ENCODE measurements around the gene SLC2A9. TPM values are rescaled to one million over a fixed set of nuclear protein-coding genes. Genes with fewer than 3 reads are reported as not detected.

Gene SLC2A9
- total RNA-seq, 1 donor from 2014 or later: 0.54 TPM

DNA sequence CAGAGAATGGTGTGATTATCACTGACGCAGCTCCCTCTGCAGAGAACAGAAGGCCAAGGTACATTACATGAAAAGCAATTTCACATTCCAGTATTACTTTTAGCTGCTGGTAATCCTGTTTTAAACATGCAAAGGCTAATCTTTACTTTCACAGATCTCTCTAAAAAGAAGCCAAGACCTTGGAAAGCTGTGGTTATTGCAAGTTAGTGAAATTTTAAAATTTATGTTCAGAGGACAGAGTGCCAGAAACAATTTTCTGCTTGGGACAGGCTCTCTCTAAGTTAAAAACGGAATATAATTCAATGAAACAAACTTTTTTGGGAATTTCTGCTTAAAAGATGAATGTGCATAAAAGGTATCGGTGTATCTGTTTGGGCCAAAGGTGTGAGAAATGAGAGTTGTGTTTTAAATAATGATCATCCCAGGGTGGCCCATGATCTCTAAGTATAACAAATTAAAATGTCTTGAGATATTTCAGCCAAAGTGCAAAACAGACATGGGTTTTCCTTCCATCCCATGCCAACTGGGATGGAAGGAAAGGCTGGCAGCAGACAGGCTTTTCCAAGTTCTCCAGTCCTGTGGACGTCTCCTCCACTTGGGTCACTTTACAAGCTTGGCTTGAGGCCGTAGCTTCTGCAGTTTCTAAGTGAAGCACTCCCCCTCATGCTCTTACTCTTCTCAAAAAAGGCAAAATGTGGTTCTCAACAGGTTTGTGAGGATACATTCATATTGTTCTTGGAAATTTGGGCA, 121.8 kb downstream of the SLC2A9 start:
- Histone ChIP-seq H3K27me3 (ENCODE audit: insufficient read depth, low read length) (peaks cover 3% of the 10 kb centered on the region), H3K9me3 (ENCODE audit: insufficient read depth, low read depth, low read length) (peaks cover 2% of the 10 kb centered on the region), H3K4me3 (ENCODE audit: insufficient read depth, low read depth, low read length) (no peak overlapping the region), H3K4me2 (ENCODE audit: low read length) (no peak overlapping the region), H3K4me1 (ENCODE audit: insufficient read depth, low read length) (no peaks in the 10 kb centered on the region), H2AFZ (ENCODE audit: low read depth, low read length) (no peak overlapping the region), H3K9ac (ENCODE audit: low read length) (no peak overlapping the region), H3K79me2 (ENCODE audit: insufficient read depth, low read length) (no peaks in the 10 kb centered on the region), H4K20me1 (ENCODE audit: insufficient read depth, low read length) (no peaks in the 10 kb centered on the region), H3K27ac (ENCODE audit: low read depth, low read length) (no peak overlapping the region), H3K36me3 (ENCODE audit: insufficient read depth, low read length) (no peaks in the 10 kb centered on the region)
- Mint-ChIP-seq H3K4me1 (ENCODE audit: low read depth, unreplicated experiment) (peaks cover 7% of the 10 kb centered on the region), H3K27ac (ENCODE audit: unreplicated experiment) (no peak overlapping the region), H3K9me3 (ENCODE audit: unreplicated experiment) (no peaks in the 10 kb centered on the region), H3K27me3 (ENCODE audit: low read depth, unreplicated experiment) (peaks cover 13% of the 10 kb centered on the region), H3K4me3 (ENCODE audit: unreplicated experiment) (no peak overlapping the region), H3K36me3 (ENCODE audit: low read depth, unreplicated experiment) (no peaks in the 10 kb centered on the region)
- DNase-seq (ENCODE audit: low read depth) (no peak), FAIRE-seq (no peak)
- no peak for TF ChIP-seq CTCF (IDR thresholded peaks at IDR 0.05; ENCODE audit: insufficient read depth, low read depth, low read length)

DNA sequence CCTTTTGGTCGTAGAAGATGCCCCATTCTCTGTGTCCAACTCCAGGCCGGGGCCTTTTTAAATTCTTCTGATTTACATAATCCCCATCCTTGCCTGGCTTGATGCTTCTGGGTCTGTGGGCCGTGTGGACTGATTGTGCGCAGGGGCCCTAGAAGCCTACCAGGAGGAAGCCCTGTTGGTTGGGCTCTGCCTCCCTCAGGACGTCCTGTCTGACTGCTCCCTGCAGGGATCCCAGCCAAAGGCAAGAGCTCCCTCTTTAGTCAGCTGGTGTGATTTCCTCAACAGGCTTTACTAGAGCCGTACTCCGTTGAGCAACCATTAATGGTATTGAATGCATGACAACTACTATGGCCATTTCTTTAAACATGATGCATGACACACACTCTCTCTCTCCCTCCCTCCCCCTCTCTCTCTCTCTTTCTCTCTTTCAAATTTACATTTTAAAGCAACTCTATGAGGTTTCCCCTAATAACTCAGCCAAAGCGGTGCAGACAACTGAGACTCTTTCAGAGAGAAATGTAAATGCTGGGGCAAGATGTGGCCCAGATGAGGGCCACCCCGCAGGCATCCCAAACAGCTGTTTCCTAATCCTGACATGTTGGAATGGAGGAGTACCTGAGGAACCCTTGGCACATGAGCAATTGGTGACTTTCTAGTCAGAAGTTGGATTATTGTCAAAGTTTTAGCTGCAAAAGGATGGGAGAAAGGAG, 122.5 kb downstream of the SLC2A9 start:
- Histone ChIP-seq H3K4me3 (ENCODE audit: insufficient read depth, low read depth, low read length) (no peak overlapping the region), H3K9me3 (ENCODE audit: insufficient read depth, low read depth, low read length) (peaks cover 2% of the 10 kb centered on the region), H3K27ac (ENCODE audit: low read depth, low read length) (no peak overlapping the region), H2AFZ (ENCODE audit: low read depth, low read length) (no peak overlapping the region), H3K4me2 (ENCODE audit: low read length) (no peak overlapping the region), H3K27me3 (ENCODE audit: insufficient read depth, low read length) (peaks cover 3% of the 10 kb centered on the region), H3K4me1 (ENCODE audit: insufficient read depth, low read length) (no peaks in the 10 kb centered on the region), H4K20me1 (ENCODE audit: insufficient read depth, low read length) (no peaks in the 10 kb centered on the region), H3K36me3 (ENCODE audit: insufficient read depth, low read length) (no peaks in the 10 kb centered on the region), H3K9ac (ENCODE audit: low read length) (no peak overlapping the region), H3K79me2 (ENCODE audit: insufficient read depth, low read length) (no peaks in the 10 kb centered on the region)
- H3K36me3 Mint-ChIP-seq (ENCODE audit: low read depth, unreplicated experiment): no peaks in the 10 kb centered on the region
- no peaks in the 10 kb centered on the region for H3K9me3 Mint-ChIP-seq (ENCODE audit: unreplicated experiment)
- H3K4me3 Mint-ChIP-seq (ENCODE audit: unreplicated experiment): no peak overlapping the region
- H3K4me1 Mint-ChIP-seq (ENCODE audit: low read depth, unreplicated experiment): peaks cover 7% of the 10 kb centered on the region
- no peak overlapping the region for H3K27ac Mint-ChIP-seq (ENCODE audit: unreplicated experiment)
- DNase-seq (ENCODE audit: low read depth) (no peak), FAIRE-seq (no peak)
- no peak for TF ChIP-seq EZH2 (IDR thresholded peaks at IDR 0.05; ENCODE audit: insufficient read depth, low read length)
- TF ChIP-seq CTCF (IDR thresholded peaks at IDR 0.05; ENCODE audit: insufficient read depth, low read depth, low read length): no peak
- H3K27me3 Mint-ChIP-seq (ENCODE audit: low read depth, unreplicated experiment): peaks cover 13% of the 10 kb centered on the region

GRCh38 chr4:9895333-9895705, 126.0 kb downstream of the SLC2A9 start:
- Histone ChIP-seq H3K9ac (ENCODE audit: low read length) (no peak overlapping the region), H3K27ac (ENCODE audit: low read depth, low read length) (no peak overlapping the region), H4K20me1 (ENCODE audit: insufficient read depth, low read length) (no peaks in the 10 kb centered on the region), H3K4me1 (ENCODE audit: insufficient read depth, low read length) (no peaks in the 10 kb centered on the region), H3K4me2 (ENCODE audit: low read length) (no peak overlapping the region), H3K4me3 (ENCODE audit: insufficient read depth, low read depth, low read length) (no peak overlapping the region), H3K36me3 (ENCODE audit: insufficient read depth, low read length) (no peaks in the 10 kb centered on the region), H3K27me3 (ENCODE audit: insufficient read depth, low read length) (peaks cover 3% of the 10 kb centered on the region), H3K79me2 (ENCODE audit: insufficient read depth, low read length) (no peaks in the 10 kb centered on the region), H3K9me3 (ENCODE audit: insufficient read depth, low read depth, low read length) (peaks cover 3% of the 10 kb centered on the region), H2AFZ (ENCODE audit: low read depth, low read length) (no peak overlapping the region)
- Mint-ChIP-seq H3K27me3 (ENCODE audit: low read depth, unreplicated experiment) (peaks cover 28% of the 10 kb centered on the region), H3K27ac (ENCODE audit: unreplicated experiment) (no peak overlapping the region), H3K4me1 (ENCODE audit: low read depth, unreplicated experiment) (no peaks in the 10 kb centered on the region), H3K36me3 (ENCODE audit: low read depth, unreplicated experiment) (no peaks in the 10 kb centered on the region), H3K9me3 (ENCODE audit: unreplicated experiment) (no peaks in the 10 kb centered on the region), H3K4me3 (ENCODE audit: unreplicated experiment) (no peak overlapping the region)
- DNase-seq (ENCODE audit: low read depth) (no peak), FAIRE-seq (no peak)
- TF ChIP-seq CTCF (IDR thresholded peaks at IDR 0.05; ENCODE audit: insufficient read depth, low read depth, low read length): no peak
- no peak for TF ChIP-seq EZH2 (IDR thresholded peaks at IDR 0.05; ENCODE audit: insufficient read depth, low read length)

Data from astrocyte (in vitro differentiated cells and primary cell).